RWPE2 (cell line): ENCODE data around the gene FRAT2.

ENCODE experiments used
- ATAC-seq: fragments of 200-7000 bp; cut with Tn5 transposase; 3 replicates; pipeline ENCODE4 v1.9.1; 2021; ENCODE audit warnings: low read depth
- DNase-seq: peaks from one replicate; pipeline ENCODE4 v3.0.0-alpha.2; 2020; ENCODE audit warnings: low spot score
- H3K27ac ChIP-seq: fragments of 450-650 bp; 2 replicates; pipeline ENCODE4 v1.5.1; 2017; ENCODE audit warnings: mild to moderate bottlenecking; ENCODE audit not compliant: poor library complexity, severe bottlenecking
- H3K27me3 ChIP-seq: fragments of 250-450 bp; sonication (Bioruptor Pico); 2 replicates; pipeline ENCODE4 v1.5.1; 2021; ENCODE audit warnings: mild to moderate bottlenecking, moderate library complexity; ENCODE audit not compliant: insufficient read depth, poor library complexity, severe bottlenecking
- H3K36me3 ChIP-seq: fragments of 250-450 bp; sonication (Bioruptor Pico); 2 replicates; pipeline ENCODE4 v1.5.1; 2020; ENCODE audit warnings: low read depth, mild to moderate bottlenecking, moderate library complexity
- H3K4me1 ChIP-seq: fragments of 250-450 bp; sonication (Bioruptor Pico); 2 replicates; pipeline ENCODE4 v1.5.1; 2021; ENCODE audit warnings: mild to moderate bottlenecking, moderate library complexity; ENCODE audit not compliant: insufficient read depth, poor library complexity, severe bottlenecking
- H3K4me3 ChIP-seq: fragments of 250-450 bp; sonication (Bioruptor Pico); 2 replicates; pipeline ENCODE4 v1.5.1; 2021; ENCODE audit warnings: mild to moderate bottlenecking, moderate library complexity; ENCODE audit not compliant: severe bottlenecking
- H3K9me3 ChIP-seq: fragments of 250-450 bp; sonication (Bioruptor Pico); 2 replicates; pipeline ENCODE4 v1.5.1; 2021; ENCODE audit warnings: mild to moderate bottlenecking, moderate library complexity; ENCODE audit not compliant: severe bottlenecking
- CTCF ChIP-seq: fragments of 450-650 bp; IDR thresholded peaks from one replicate; pipeline ENCODE4 v1.5.1; 2017; ENCODE audit warnings: mild to moderate bottlenecking, moderate library complexity; ENCODE audit not compliant: poor library complexity, severe bottlenecking

FRAT2 gene

DNA sequence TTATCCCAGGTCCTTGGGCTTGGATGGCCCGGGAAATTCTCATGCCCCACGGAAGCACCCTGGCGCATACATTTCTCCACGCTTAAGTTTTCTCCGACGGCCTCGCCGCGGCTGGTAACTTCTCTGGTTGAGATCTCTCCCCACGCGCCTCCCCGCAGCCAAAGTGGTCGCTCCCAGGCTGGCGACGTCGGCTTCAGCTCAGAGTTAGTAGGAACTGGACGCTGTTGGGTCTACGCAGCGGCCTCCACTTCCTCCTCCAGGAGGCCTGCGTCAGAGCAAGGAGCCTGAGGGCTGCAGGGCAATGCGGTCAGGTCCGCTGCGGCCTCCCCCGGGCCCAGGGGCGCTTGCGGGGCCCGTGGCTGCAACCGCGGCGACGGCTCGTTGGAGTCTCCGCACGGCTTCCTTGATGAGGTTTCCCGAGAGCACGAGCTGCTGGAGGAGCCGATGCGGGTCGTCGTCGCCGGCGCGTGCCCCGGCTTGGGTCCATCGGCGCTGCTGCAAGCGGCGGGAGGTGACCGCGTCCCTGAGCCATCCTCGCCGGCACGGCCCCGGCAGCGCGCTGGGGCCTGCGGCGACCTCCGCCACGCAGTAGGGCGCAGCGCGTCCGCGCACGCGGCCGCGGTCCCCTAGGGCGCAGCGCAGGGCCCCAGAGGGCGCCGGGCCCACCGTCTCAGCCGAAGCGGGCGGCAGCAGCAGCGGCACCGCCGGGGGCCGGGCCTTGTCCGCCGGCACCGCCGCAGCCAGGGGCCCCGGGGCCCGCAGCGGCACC, 744 bp downstream of the FRAT2 start:
- Histone ChIP-seq H3K36me3 (no peaks in the 10 kb centered on the region), H3K9me3 (no peaks in the 10 kb centered on the region), H3K4me1 (peaks cover 12% of the 10 kb centered on the region), H3K4me3 (peak overlapping the region; percentile 87), H3K27me3 (no peaks in the 10 kb centered on the region), H3K27ac (peak overlapping the region; percentile 59)
- no peak for TF ChIP-seq CTCF
- DNase-seq: no peak
- ATAC-seq: peak; percentile 32

GRCh38 chr10:97333351-97333600, 1.3 kb downstream of the FRAT2 start:
- H3K27ac ChIP-seq: peak overlapping the region; percentile 59
- ATAC-seq: peak; percentile 26; the same call in 2 of the 3 replicates
- H3K4me3 ChIP-seq: peak overlapping the region; percentile 87
- DNase-seq: no peak
- peaks cover 12% of the 10 kb centered on the region for H3K4me1 ChIP-seq
- no peaks in the 10 kb centered on the region for H3K27me3 ChIP-seq
- peak; percentile 16 for TF ChIP-seq CTCF
- H3K36me3 ChIP-seq: no peaks in the 10 kb centered on the region
- H3K9me3 ChIP-seq: no peaks in the 10 kb centered on the region

DNA sequence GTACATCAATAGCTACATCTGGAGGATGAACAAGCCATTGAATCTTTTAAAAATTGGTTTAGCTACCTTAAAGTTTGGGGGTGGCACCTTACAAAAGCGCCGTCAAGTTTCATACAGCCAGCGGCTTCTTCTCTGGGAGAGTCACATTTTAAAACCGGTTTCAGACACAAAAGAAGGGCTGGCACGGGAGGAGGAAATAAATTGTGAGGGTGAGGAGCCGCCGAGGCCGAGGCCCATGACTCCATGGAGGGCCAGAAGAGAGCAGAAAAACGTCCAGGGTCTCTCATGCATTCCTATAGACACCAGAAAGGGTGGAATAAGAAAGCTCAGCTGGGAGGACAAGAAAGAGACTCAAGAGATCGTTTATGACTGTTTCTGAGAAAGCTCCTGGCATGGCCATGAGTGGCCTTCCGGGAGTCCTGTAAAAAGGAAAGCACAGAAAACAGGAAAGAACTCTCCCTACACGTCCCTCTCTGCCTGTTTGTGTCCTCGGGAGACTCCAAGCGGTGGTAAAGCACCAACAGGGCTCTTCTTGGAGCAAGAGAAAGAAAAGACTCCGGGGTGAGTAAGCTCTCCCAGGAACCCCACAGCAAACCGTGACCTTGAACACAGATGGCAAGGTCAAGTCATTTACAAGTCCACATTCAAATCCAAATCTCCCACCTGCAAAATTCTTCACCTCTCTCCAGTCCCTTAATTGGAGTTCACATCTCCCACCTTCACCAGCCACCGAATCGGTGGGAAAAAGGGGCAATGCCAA, 1.8 kb downstream of the FRAT2 start:
- peak overlapping the region; percentile 59 for H3K27ac ChIP-seq
- H3K9me3 ChIP-seq: no peaks in the 10 kb centered on the region
- H3K36me3 ChIP-seq: no peaks in the 10 kb centered on the region
- ATAC-seq (peak; percentile 69), DNase-seq (no peak)
- H3K27me3 ChIP-seq: no peaks in the 10 kb centered on the region
- peaks cover 12% of the 10 kb centered on the region for H3K4me1 ChIP-seq
- TF ChIP-seq CTCF: peak; percentile 58
- peak overlapping the region; percentile 87 for H3K4me3 ChIP-seq

GRCh38 chr10:97331153-97331703, 3.3 kb downstream of the FRAT2 start:
- peaks cover 3% of the 10 kb centered on the region for H3K4me1 ChIP-seq

More at GRCh38 chr10:97331153-97331703, 3.3 kb downstream of the FRAT2 start:
- no peak overlapping the region for H3K4me3 ChIP-seq
- TF ChIP-seq CTCF: no peak
- no peaks in the 10 kb centered on the region for H3K9me3 ChIP-seq
- H3K27ac ChIP-seq: no peak overlapping the region
- DNase-seq (no peak), ATAC-seq (no peak)
- H3K36me3 ChIP-seq: no peaks in the 10 kb centered on the region
- H3K27me3 ChIP-seq: no peaks in the 10 kb centered on the region
